ENCODE data around the gene LTB. TPM values are rescaled to one million over a fixed set of nuclear protein-coding genes. Genes with fewer than 3 reads are reported as not detected.

Gene LTB
- total RNA-seq (2.4 and 4.0 TPM in 2 replicates), polyA plus RNA-seq (6.0 and 10.6 TPM in 2 replicates)

- Histone ChIP-seq H2AFZ (peak within 1 kb of the TSS; percentile 94), H3K4me3 (peak within 1 kb of the TSS; percentile 91), H3K79me2 (no peaks in the 10 kb centered on the region), H3K4me1 (ENCODE audit: insufficient read depth) (peaks cover 2% of the 10 kb centered on the region), H3K27me3 (no peaks in the 10 kb centered on the region), H3K36me3 (replicated peaks; ENCODE audit: insufficient read depth, low read depth) (no peaks in the 10 kb centered on the region), H3K9me3 (ENCODE audit: low read depth) (no peaks in the 10 kb centered on the region), H3K9me2 (replicated peaks; ENCODE audit: insufficient read depth) (no peaks in the 10 kb centered on the region), H3K4me2 (peak within 1 kb of the TSS; percentile 95), H3K27ac (peak within 1 kb of the TSS; percentile 88), H4K20me1 (ENCODE audit: insufficient read depth, poor library complexity, severe bottlenecking) (no peaks in the 10 kb centered on the region)
- DNase-seq (ENCODE audit: low spot score) = no peak
- no peak for TF ChIP-seq EZH2phosphoT487 (IDR thresholded peaks at IDR 0.05; ENCODE audit: low read depth, severe bottlenecking, unreplicated experiment)
- TF ChIP-seq, protein P1, sequence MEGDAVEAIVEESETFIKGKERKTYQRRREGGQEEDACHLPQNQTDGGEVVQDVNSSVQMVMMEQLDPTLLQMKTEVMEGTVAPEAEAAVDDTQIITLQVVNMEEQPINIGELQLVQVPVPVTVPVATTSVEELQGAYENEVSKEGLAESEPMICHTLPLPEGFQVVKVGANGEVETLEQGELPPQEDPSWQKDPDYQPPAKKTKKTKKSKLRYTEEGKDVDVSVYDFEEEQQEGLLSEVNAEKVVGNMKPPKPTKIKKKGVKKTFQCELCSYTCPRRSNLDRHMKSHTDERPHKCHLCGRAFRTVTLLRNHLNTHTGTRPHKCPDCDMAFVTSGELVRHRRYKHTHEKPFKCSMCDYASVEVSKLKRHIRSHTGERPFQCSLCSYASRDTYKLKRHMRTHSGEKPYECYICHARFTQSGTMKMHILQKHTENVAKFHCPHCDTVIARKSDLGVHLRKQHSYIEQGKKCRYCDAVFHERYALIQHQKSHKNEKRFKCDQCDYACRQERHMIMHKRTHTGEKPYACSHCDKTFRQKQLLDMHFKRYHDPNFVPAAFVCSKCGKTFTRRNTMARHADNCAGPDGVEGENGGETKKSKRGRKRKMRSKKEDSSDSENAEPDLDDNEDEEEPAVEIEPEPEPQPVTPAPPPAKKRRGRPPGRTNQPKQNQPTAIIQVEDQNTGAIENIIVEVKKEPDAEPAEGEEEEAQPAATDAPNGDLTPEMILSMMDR (IDR thresholded peaks at IDR 0.05; ENCODE audit: poor library complexity) = no peak
- TF ChIP-seq EZH2 (IDR thresholded peaks at IDR 0.05; ENCODE audit: borderline replicate concordance) = no peak
- 83% methylated on average over 3 of the region's 3 CpGs for WGBS (ENCODE audit: low lambda C conversion rate, missing lambda C conversion rate)
Measured at GRCh38 chr6:31582230-31582643, at the start of gene LTB. TSS of gene LTB (minus strand) at chr6:31582424. CDS start at chr6:31582417, 7 bp downstream.

DNA sequence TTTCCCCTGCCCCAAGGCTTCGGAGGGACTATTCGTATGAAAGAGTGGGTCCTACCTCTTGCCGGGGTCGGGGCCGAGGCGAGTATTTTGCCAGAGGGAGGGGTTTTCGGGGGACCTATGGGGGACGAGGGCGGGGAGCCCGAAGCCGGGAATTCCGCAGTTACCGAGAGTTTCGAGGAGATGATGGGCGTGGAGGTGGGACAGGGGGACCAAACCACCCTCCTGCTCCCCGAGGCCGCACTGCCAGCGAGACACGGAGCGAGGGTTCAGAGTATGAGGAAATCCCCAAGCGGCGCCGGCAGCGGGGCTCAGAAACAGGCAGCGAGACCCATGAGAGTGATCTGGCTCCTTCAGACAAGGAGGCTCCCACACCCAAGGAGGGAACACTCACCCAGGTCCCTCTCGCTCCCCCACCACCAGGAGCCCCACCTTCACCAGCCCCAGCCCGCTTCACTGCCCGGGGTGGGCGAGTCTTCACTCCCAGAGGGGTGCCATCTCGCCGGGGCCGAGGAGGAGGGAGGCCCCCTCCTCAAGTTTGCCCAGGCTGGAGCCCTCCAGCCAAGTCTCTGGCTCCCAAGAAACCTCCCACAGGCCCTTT lies 49.6 kb upstream of the LTB start:
- Histone ChIP-seq H3K4me2 (no peak overlapping the region), H3K36me3 (replicated peaks; ENCODE audit: insufficient read depth, low read depth) (no peaks in the 10 kb centered on the region), H2AFZ (no peak overlapping the region), H3K27me3 (no peaks in the 10 kb centered on the region), H3K27ac (no peak overlapping the region), H3K9me2 (replicated peaks; ENCODE audit: insufficient read depth) (no peaks in the 10 kb centered on the region), H4K20me1 (ENCODE audit: insufficient read depth, poor library complexity, severe bottlenecking) (peaks cover 9% of the 10 kb centered on the region), H3K4me1 (ENCODE audit: insufficient read depth) (no peaks in the 10 kb centered on the region), H3K4me3 (no peak overlapping the region), H3K9me3 (ENCODE audit: low read depth) (no peaks in the 10 kb centered on the region), H3K79me2 (peaks cover 7% of the 10 kb centered on the region)
- DNase-seq (ENCODE audit: low spot score) = no peak
- WGBS (ENCODE audit: low lambda C conversion rate, missing lambda C conversion rate) = 98% methylated on average over 15 of the region's 32 CpGs
- TF ChIP-seq, protein P1 (IDR thresholded peaks at IDR 0.05; ENCODE audit: poor library complexity) = no peak
- TF ChIP-seq EZH2phosphoT487 (IDR thresholded peaks at IDR 0.05; ENCODE audit: low read depth, severe bottlenecking, unreplicated experiment) (no peak), EZH2 (IDR thresholded peaks at IDR 0.05; ENCODE audit: borderline replicate concordance) (no peak)

GRCh38 chr6:31631209-31631608 lies 49.0 kb upstream of the LTB start:
- Histone ChIP-seq H3K9me3 (ENCODE audit: low read depth) (no peaks in the 10 kb centered on the region), H3K27me3 (no peaks in the 10 kb centered on the region), H3K4me2 (no peak overlapping the region), H3K79me2 (peaks cover 13% of the 10 kb centered on the region), H2AFZ (no peak overlapping the region), H3K4me1 (ENCODE audit: insufficient read depth) (no peaks in the 10 kb centered on the region), H3K9me2 (replicated peaks; ENCODE audit: insufficient read depth) (no peaks in the 10 kb centered on the region), H3K27ac (no peak overlapping the region), H3K36me3 (replicated peaks; ENCODE audit: insufficient read depth, low read depth) (no peaks in the 10 kb centered on the region), H3K4me3 (no peak overlapping the region), H4K20me1 (ENCODE audit: insufficient read depth, poor library complexity, severe bottlenecking) (peaks cover 9% of the 10 kb centered on the region)
- TF ChIP-seq EZH2phosphoT487 (IDR thresholded peaks at IDR 0.05; ENCODE audit: low read depth, severe bottlenecking, unreplicated experiment) = no peak
- DNase-seq (ENCODE audit: low spot score) = no peak
- WGBS (ENCODE audit: low lambda C conversion rate, missing lambda C conversion rate) = 92% methylated on average over 12 of the region's 16 CpGs

DNA sequence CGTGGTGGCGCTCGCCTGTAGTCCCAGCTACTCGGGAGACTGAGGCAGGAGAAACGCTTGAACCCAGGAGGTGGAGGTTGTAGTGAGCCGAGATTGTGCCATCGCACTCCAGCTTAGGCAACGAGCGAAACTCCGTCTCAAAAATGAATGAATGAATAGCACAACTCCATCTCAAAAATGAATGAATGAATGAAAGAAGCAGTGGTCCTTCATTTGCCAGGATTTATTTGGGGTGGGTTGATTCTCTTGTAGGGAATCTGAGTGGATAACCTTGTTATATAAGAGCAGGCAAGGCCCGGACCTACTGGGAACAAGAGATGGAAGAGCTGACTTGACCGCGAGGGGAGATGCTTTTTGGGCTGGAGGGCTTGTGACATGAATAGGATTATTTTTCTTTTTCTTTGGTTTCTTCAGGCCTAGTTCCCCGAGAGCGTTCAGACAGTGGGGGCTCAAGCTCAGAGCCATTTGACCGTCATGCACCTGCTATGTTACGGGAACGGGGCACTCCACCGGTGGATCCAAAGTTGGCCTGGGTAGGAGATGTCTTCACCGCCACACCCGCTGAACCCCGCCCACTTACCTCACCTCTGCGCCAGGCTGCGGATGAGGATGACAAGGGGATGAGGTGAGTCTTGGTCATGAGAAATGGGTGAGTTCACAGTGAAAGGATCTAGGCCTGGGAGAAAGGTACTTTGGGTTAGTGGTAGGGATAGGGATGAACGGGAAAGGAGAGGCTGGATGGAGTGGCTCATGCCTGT lies 48.1 kb upstream of the LTB start:
- Histone ChIP-seq H3K4me1 (ENCODE audit: insufficient read depth) (no peaks in the 10 kb centered on the region), H3K9me3 (ENCODE audit: low read depth) (no peaks in the 10 kb centered on the region), H3K36me3 (replicated peaks; ENCODE audit: insufficient read depth, low read depth) (no peaks in the 10 kb centered on the region), H3K9me2 (replicated peaks; ENCODE audit: insufficient read depth) (no peaks in the 10 kb centered on the region), H3K79me2 (peaks cover 22% of the 10 kb centered on the region), H2AFZ (no peak overlapping the region), H3K4me3 (no peak overlapping the region), H3K27me3 (no peaks in the 10 kb centered on the region), H3K27ac (no peak overlapping the region), H3K4me2 (no peak overlapping the region), H4K20me1 (ENCODE audit: insufficient read depth, poor library complexity, severe bottlenecking) (peaks cover 9% of the 10 kb centered on the region)
- DNase-seq (ENCODE audit: low spot score) = no peak
- 96% methylated on average over 25 of the region's 25 CpGs for WGBS (ENCODE audit: low lambda C conversion rate, missing lambda C conversion rate)
- no peak for TF ChIP-seq EZH2 (IDR thresholded peaks at IDR 0.05; ENCODE audit: borderline replicate concordance)
- TF ChIP-seq, protein P1 (IDR thresholded peaks at IDR 0.05; ENCODE audit: poor library complexity) = no peak
- TF ChIP-seq EZH2phosphoT487 (IDR thresholded peaks at IDR 0.05; ENCODE audit: low read depth, severe bottlenecking, unreplicated experiment) = no peak

Measured in hepatocyte (in vitro differentiated cells).